DND-41 (cell line): Measurements from ENCODE around the gene SND1.

Experiments
- ATAC-seq: fragments of 200-7000 bp; cut with Tn5 transposase; 3 replicates; pipeline ENCODE4 v1.9.1; 2021; ENCODE audit warnings: low read depth; ENCODE audit not compliant: insufficient read depth
- DNase-seq: peaks from one replicate; pipeline ENCODE4 v3.0.0-alpha.2; 2020
- H2AFZ ChIP-seq: 2 replicates; pipeline ENCODE4 v1.6.0; 2012; ENCODE audit warnings: low read depth, low read length
- H3K27ac ChIP-seq: 2 replicates; pipeline ENCODE4 v1.5.1; 2012; ENCODE audit warnings: low read length, inconsistent platforms
- H3K27me3 ChIP-seq: fragments of 200-600 bp; sonication (generic); 2 replicates; pipeline ENCODE4 v1.6.0; 2012; ENCODE audit warnings: low read length, mild to moderate bottlenecking, inconsistent platforms; ENCODE audit not compliant: insufficient read depth, poor library complexity
- H3K36me3 ChIP-seq: 2 replicates; pipeline ENCODE4 v1.5.1; 2012; ENCODE audit warnings: low read length, inconsistent platforms; ENCODE audit not compliant: insufficient read depth
- H3K4me1 ChIP-seq: 2 replicates; pipeline ENCODE4 v1.5.1; 2012; ENCODE audit warnings: mild to moderate bottlenecking, low read length; ENCODE audit not compliant: insufficient read depth
- H3K4me2 ChIP-seq: 2 replicates; pipeline ENCODE4 v1.6.0; 2012; ENCODE audit warnings: mild to moderate bottlenecking, moderate library complexity, low read length, inconsistent platforms; ENCODE audit not compliant: insufficient read depth
- H3K4me3 ChIP-seq, 2 experiments: fragments of 200-600 bp in 1 of 2; shearing (Covaris generic) in 1 of 2; 2 replicates each; pipeline ENCODE4 v1.5.1; 2012 to 2016; ENCODE audit warnings: inconsistent platforms in 2 of 2, low read length in 2 of 2, mild to moderate bottlenecking in 2 of 2, low read depth in 1 of 2, moderate library complexity in 1 of 2
- H3K79me2 ChIP-seq: 2 replicates; pipeline ENCODE4 v1.6.0; 2012; ENCODE audit warnings: low read length, inconsistent platforms; ENCODE audit not compliant: insufficient read depth
- H3K9ac ChIP-seq: 2 replicates; pipeline ENCODE4 v1.6.0; 2012; ENCODE audit warnings: low read depth, mild to moderate bottlenecking, inconsistent platforms, low read length, moderate library complexity
- H3K9me3 ChIP-seq: 2 replicates; pipeline ENCODE4 v1.5.1; 2012; ENCODE audit warnings: low read length, moderate library complexity, mild to moderate bottlenecking, inconsistent platforms; ENCODE audit not compliant: insufficient read depth, severe bottlenecking
- H4K20me1 ChIP-seq: 2 replicates; pipeline ENCODE4 v1.6.0; 2012; ENCODE audit warnings: low read length; ENCODE audit not compliant: insufficient read depth
- EZH2 ChIP-seq: IDR thresholded peaks from 3 replicates; pipeline ENCODE4 v1.6.1; 2012; ENCODE audit warnings: borderline replicate concordance, low read depth, mild to moderate bottlenecking, moderate library complexity, low read length, inconsistent platforms; ENCODE audit not compliant: severe bottlenecking
- TF ChIP-seq, protein P1 (sequence below): IDR thresholded peaks from 2 replicates; pipeline ENCODE4 v1.5.1; 2012; ENCODE audit warnings: borderline replicate concordance, low read length, moderate library complexity, mild to moderate bottlenecking; ENCODE audit not compliant: poor library complexity, severe bottlenecking; ENCODE audit errors: extremely low read depth

SND1 gene

DNA sequence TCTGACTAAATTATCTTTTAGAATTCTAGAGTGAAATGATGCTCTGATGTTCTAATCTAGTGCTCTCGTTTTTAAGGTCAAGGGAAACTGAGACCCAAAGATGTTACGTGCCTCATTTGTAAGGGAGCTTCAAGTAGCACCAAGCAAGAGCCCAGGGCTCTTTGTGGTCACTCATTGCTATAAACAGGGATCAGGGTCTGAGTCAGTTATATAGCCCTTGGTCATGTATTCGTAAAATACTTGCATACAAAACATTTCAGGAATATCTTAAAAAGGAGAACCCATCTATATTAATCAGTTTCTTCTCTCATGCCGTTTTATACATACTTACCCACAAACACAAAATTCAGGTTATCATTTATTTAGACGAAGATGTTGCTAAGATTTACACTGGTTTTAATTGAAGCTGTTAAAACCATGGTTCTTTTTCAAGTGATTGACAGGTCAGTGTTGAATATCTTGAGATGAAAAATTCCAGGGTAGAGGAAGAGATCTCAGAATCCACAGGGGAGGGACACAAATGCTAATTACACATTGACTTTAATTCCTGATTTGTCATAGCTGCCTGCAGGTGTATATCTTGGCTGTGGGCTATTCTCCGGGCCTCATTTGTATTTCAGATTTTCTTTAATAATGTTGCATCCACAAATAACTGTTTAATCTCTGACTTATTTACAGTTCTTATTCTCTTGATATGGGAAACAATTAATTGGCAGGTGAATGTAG lies 188.4 kb downstream of the SND1 start:
- H4K20me1 ChIP-seq, result peaks cover 9% of the 10 kb centered on the region; the same call in 1 of the 2 replicates
- H3K4me1 ChIP-seq, result no peaks in the 10 kb centered on the region
- ATAC-seq (no peak), DNase-seq (no peak)
- peaks cover 8% of the 10 kb centered on the region for H3K9me3 ChIP-seq
- H3K79me2 ChIP-seq, result no peaks in the 10 kb centered on the region
- H3K4me2 ChIP-seq, result no peak overlapping the region
- H3K27me3 ChIP-seq, result no peaks in the 10 kb centered on the region
- TF ChIP-seq EZH2, result no peak
- TF ChIP-seq, protein P1, sequence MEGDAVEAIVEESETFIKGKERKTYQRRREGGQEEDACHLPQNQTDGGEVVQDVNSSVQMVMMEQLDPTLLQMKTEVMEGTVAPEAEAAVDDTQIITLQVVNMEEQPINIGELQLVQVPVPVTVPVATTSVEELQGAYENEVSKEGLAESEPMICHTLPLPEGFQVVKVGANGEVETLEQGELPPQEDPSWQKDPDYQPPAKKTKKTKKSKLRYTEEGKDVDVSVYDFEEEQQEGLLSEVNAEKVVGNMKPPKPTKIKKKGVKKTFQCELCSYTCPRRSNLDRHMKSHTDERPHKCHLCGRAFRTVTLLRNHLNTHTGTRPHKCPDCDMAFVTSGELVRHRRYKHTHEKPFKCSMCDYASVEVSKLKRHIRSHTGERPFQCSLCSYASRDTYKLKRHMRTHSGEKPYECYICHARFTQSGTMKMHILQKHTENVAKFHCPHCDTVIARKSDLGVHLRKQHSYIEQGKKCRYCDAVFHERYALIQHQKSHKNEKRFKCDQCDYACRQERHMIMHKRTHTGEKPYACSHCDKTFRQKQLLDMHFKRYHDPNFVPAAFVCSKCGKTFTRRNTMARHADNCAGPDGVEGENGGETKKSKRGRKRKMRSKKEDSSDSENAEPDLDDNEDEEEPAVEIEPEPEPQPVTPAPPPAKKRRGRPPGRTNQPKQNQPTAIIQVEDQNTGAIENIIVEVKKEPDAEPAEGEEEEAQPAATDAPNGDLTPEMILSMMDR, result no peak
- no peak overlapping the region for H3K9ac ChIP-seq
- H3K36me3 ChIP-seq, result peaks cover 31% of the 10 kb centered on the region
- no peak overlapping the region for H3K4me3 ChIP-seq
- H2AFZ ChIP-seq, result no peak overlapping the region
- no peak overlapping the region for H3K27ac ChIP-seq

DNA sequence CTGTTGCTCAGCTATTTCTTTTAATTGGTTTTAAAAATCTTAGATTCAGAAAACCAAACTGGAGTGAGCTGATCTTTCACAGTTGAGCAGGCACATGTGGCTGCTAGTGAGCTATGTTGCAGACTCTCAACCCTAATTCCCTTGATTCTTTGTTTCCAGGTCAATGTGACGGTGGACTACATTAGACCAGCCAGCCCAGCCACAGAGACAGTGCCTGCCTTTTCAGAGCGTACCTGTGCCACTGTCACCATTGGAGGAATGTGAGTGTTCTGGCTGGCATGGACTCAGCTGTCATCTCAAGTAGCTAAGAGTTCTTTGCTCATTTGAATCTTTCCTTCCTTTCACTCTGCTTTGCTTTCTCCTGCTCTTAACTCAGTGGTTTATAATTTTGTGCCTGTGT lies 192.2 kb downstream of the SND1 start:
- H3K4me1 ChIP-seq, result no peaks in the 10 kb centered on the region
- H3K9ac ChIP-seq, result no peak overlapping the region
- no peak overlapping the region for H3K27ac ChIP-seq
- H3K79me2 ChIP-seq, result no peaks in the 10 kb centered on the region
- no peaks in the 10 kb centered on the region for H3K9me3 ChIP-seq
- no peaks in the 10 kb centered on the region for H3K27me3 ChIP-seq
- H4K20me1 ChIP-seq, result peaks cover 9% of the 10 kb centered on the region; the same call in 1 of the 2 replicates
- peaks cover 28% of the 10 kb centered on the region; the same call in 1 of the 2 replicates for H3K36me3 ChIP-seq
- ATAC-seq (no peak), DNase-seq (no peak)
- H3K4me2 ChIP-seq, result no peak overlapping the region
- H3K4me3 ChIP-seq, result no peak overlapping the region
- TF ChIP-seq EZH2, result no peak
- TF ChIP-seq, protein P1, result no peak
- H2AFZ ChIP-seq, result no peak overlapping the region

DNA sequence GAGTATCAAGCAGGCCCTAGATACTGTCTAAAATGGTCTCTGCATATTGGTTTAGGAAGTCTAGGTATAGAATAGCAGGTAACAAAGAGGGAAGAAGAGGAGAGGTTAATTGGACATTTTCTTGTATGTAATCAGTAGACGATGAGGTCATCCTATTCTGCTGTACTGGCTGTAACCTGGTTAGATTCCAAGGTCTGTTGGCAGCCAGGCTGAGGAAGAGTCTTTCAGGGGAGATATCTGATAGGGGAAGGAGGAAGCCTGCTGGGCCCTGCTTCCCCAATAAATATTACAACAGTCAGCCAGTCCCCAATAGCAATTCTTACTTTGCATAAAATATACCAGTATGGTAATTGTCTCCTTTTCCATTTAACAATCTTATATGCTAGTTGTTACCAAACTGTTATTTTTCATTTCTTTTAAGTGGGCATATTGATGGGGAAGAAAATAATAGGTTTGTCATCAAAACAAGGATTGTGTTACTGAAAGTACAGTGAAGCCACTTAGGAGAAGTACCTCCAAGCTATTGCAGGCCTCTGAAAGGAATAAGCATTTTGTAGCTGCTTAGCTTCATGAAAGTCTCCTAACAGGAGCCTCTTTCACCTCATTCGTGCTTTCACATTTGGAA lies 192.8 kb downstream of the SND1 start:
- H3K9ac ChIP-seq, result no peak overlapping the region
- DNase-seq (no peak), ATAC-seq (no peak)
- H4K20me1 ChIP-seq, result peaks cover 9% of the 10 kb centered on the region; the same call in 1 of the 2 replicates
- H3K9me3 ChIP-seq, result no peaks in the 10 kb centered on the region
- no peak overlapping the region for H3K27ac ChIP-seq
- TF ChIP-seq, protein P1, result no peak
- no peak for TF ChIP-seq EZH2
- H2AFZ ChIP-seq, result no peak overlapping the region
- H3K79me2 ChIP-seq, result no peaks in the 10 kb centered on the region
- H3K27me3 ChIP-seq, result no peaks in the 10 kb centered on the region
- H3K36me3 ChIP-seq, result peaks cover 33% of the 10 kb centered on the region; the same call in 1 of the 2 replicates
- no peak overlapping the region for H3K4me3 ChIP-seq
- H3K4me1 ChIP-seq, result no peaks in the 10 kb centered on the region
- no peak overlapping the region for H3K4me2 ChIP-seq
